A673 (cell line): Measurements from ENCODE around the gene SEL1L3.

Experiments
- CTCF ChIP-seq: fragments of 300-800, 200-600 bp; sonication (generic); conservative IDR thresholded peaks from 2 replicates; pipeline ENCODE4 v1.5.1; 2017; ENCODE audit warnings: low read depth, mild to moderate bottlenecking, antibody characterized with exemption, low read length, moderate library complexity, mixed read lengths
- EZH2 ChIP-seq: fragments of 200-600 bp; sonication (generic); IDR thresholded peaks from 2 replicates; pipeline ENCODE4 v1.6.1; 2017; ENCODE audit warnings: borderline replicate concordance, low read depth, mild to moderate bottlenecking, mixed read lengths, antibody characterized with exemption, low read length; ENCODE audit not compliant: poor library complexity, severe bottlenecking

GRCh38 chr4:25892796-25893195 is 30.0 kb upstream of the SEL1L3 start:
- TF ChIP-seq EZH2 (no peak), CTCF (no peak)
